ENCODE measurements around the gene TRMT44. TPM values are rescaled to one million over a fixed set of nuclear protein-coding genes. Genes with fewer than 3 reads are reported as not detected.
A peak's percentile ranks its signal among the peaks of the same experiment; 100 is the strongest.

Gene TRMT44
- total and polyA plus RNA-seq, 2 of the 13 experiments (the other 11 are each of a cell fraction or from before 2014, with no cell fraction given) = 5.8 to 8.6 TPM

- TF ChIP-seq PLSCR1 (CRISPR knock-in tag; IDR thresholded peaks at IDR 0.05; ENCODE audit: borderline replicate concordance) (no peak), SP5 (CRISPR knock-in tag; IDR thresholded peaks at IDR 0.05; ENCODE audit: borderline replicate concordance, low read depth) (peak; percentile 42; the same call in 1 of the 2 replicates), FOSL2 (CRISPR knock-in tag; IDR thresholded peaks at IDR 0.05) (0 out of 2 replicates have a peak, but pooled peaks have one; percentile 4), XRCC5 (optimal IDR thresholded peaks at IDR 0.05; ENCODE audit: low read length) (peak; percentile 70), ZNF432 (CRISPR knock-in tag; IDR thresholded peaks at IDR 0.05; ENCODE audit: borderline replicate concordance) (no peak), ZFP91 (CRISPR knock-in tag; IDR thresholded peaks at IDR 0.05; ENCODE audit: borderline replicate concordance) (no peak), ZSCAN12 (CRISPR knock-in tag; IDR thresholded peaks at IDR 0.05) (no peak), ZNF136 (CRISPR knock-in tag; IDR thresholded peaks at IDR 0.05; ENCODE audit: low read depth) (no peak), ZNF407 (CRISPR knock-in tag; IDR thresholded peaks at IDR 0.05; ENCODE audit: not compliant biosample characterization) (no peak)
These were observed 29.8 kb upstream of the TRMT44 start (continued) for GRCh38 chr4:8410641-8411271.
